Activated CD4-positive, alpha-beta T cell treated with anti-CD3 and anti-CD28 coated beads, Interleukin-2, amount 50 U/mL, for 16 hours (primary cell): ENCODE results near the gene DHX38.

Experiments used
- DNase-seq: peaks from one replicate; pipeline ENCODE4 v3.0.0-alpha.2; 2020

The DHX38 gene

GRCh38 chr16:72084445-72084844, 9.2 kb upstream of the DHX38 start:
- DNase-seq: no peak

- DNase-seq: no peak
Measured at GRCh38 chr16:72085002-72085401, 8.6 kb upstream of the DHX38 start.

- no peak for DNase-seq
Measured at GRCh38 chr16:72091217-72091616, 2.4 kb upstream of the DHX38 start.

- DNase-seq: peak; percentile 10
Measured at GRCh38 chr16:72092832-72093447, 707 bp upstream of the DHX38 start.

- no peak for DNase-seq
Measured at GRCh38 chr16:72094266-72094610, 591 bp downstream of the DHX38 start.

GRCh38 chr16:72098936-72099335, 5.3 kb downstream of the DHX38 start:
- DNase-seq: no peak

GRCh38 chr16:72099377-72099818, 5.8 kb downstream of the DHX38 start:
- DNase-seq: peak; percentile 66

- no peak for DNase-seq
Measured at GRCh38 chr16:72101195-72101594, 7.5 kb downstream of the DHX38 start.

- no peak for DNase-seq
Measured at GRCh38 chr16:72104905-72105304, 11.3 kb downstream of the DHX38 start.

GRCh38 chr16:72105978-72106377, 12.3 kb downstream of the DHX38 start:
- no peak for DNase-seq

GRCh38 chr16:72107371-72107770, 13.7 kb downstream of the DHX38 start:
- no peak for DNase-seq

- no peak for DNase-seq
Measured at GRCh38 chr16:72108353-72109102, 14.9 kb downstream of the DHX38 start.

GRCh38 chr16:72109300-72109699, 15.7 kb downstream of the DHX38 start:
- no peak for DNase-seq

GRCh38 chr16:72109966-72110530, 16.4 kb downstream of the DHX38 start:
- no peak for DNase-seq

- no peak for DNase-seq
Measured at GRCh38 chr16:72110662-72111615, 17.3 kb downstream of the DHX38 start.

GRCh38 chr16:72111657-72112451, 18.2 kb downstream of the DHX38 start:
- DNase-seq: no peak

GRCh38 chr16:72112452-72112792, 18.8 kb downstream of the DHX38 start:
- DNase-seq: no peak

GRCh38 chr16:72112906-72113615, 19.4 kb downstream of the DHX38 start:
- no peak for DNase-seq

- DNase-seq: no peak
Measured at GRCh38 chr16:72113616-72113945, 19.9 kb downstream of the DHX38 start.

- DNase-seq: no peak
Measured at GRCh38 chr16:72120026-72120425, 26.4 kb downstream of the DHX38 start.

GRCh38 chr16:72122308-72122707, 28.7 kb downstream of the DHX38 start:
- DNase-seq: no peak

GRCh38 chr16:72122916-72123315, 29.3 kb downstream of the DHX38 start:
- DNase-seq: no peak
